Uterus (tissue), 2 donors: Measurements from ENCODE around the gene TIPARP.

Experiments
- POLR2A ChIP-seq, 2 donors: fragments of 450-650 bp; IDR thresholded peaks; one replicate each; pipeline ENCODE4 v1.6.1; 2016; ENCODE audit warnings: antibody characterized with exemption in 2 of 2, mild to moderate bottlenecking in 1 of 2, moderate library complexity in 1 of 2
- TF ChIP-seq, protein P1 (sequence below), 4 experiments: fragments of 200-600 bp in 2 of 4; fragments of 450-650 bp in 2 of 4; sonication (generic) in 2 of 4; IDR thresholded peaks; one replicate each; pipeline ENCODE4 v1.5.1; 2016 to 2019; ENCODE audit warnings: antibody characterized with exemption in 4 of 4, mild to moderate bottlenecking in 2 of 4, moderate library complexity in 1 of 4

DNA sequence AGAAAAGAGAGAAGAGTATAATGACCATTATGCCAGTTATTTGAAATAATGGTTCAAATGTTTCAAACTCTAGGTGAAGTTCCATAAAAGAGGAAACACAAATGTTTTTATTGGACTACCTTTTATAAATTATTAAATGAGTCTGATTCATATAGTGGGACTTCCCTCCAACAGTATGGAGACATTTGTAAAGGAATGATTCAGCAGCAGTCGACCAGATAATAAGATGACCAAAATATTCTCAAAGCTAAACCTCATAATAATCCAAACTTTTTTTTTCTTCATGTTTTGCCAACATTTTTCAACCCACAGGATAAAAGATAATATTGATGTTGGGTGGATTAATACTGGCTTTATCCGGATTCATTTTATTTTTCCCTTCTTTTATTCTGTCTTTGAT, 18.8 kb downstream of the TIPARP start:
- no peak for TF ChIP-seq POLR2A (IDR thresholded peaks at IDR 0.05)
- TF ChIP-seq, protein P1, sequence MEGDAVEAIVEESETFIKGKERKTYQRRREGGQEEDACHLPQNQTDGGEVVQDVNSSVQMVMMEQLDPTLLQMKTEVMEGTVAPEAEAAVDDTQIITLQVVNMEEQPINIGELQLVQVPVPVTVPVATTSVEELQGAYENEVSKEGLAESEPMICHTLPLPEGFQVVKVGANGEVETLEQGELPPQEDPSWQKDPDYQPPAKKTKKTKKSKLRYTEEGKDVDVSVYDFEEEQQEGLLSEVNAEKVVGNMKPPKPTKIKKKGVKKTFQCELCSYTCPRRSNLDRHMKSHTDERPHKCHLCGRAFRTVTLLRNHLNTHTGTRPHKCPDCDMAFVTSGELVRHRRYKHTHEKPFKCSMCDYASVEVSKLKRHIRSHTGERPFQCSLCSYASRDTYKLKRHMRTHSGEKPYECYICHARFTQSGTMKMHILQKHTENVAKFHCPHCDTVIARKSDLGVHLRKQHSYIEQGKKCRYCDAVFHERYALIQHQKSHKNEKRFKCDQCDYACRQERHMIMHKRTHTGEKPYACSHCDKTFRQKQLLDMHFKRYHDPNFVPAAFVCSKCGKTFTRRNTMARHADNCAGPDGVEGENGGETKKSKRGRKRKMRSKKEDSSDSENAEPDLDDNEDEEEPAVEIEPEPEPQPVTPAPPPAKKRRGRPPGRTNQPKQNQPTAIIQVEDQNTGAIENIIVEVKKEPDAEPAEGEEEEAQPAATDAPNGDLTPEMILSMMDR (IDR thresholded peaks at IDR 0.05): no peak
